GM21619 (cell line): ENCODE measurements around the gene OTOGL.

Experiments used
- ATAC-seq: cut with Tn5 transposase; IDR thresholded peaks from one replicate; pipeline ENCODE4 v1.9.1; 2021; ENCODE audit not compliant: unreplicated experiment

The OTOGL gene

DNA sequence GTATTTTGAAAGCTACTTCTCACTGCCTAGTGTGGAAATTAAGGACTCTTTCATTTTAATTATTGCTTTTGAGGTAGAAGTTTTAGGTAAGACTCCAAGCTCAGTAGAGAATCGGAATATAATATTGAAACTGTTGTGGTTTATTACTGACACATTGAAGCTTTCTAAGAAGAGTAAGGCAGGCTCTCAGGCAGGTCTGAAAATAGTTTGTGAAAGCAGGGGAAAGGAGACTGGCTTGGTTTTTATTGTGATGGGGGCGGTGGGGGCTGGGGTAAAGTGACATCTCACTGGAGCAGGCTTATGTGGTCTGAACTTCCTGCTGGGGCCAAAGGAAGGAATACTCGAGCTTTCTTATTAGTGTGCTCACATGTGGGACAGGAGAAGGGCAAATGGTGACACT lies 79.5 kb downstream of the OTOGL start:
- peak; percentile 87 for ATAC-seq

DNA sequence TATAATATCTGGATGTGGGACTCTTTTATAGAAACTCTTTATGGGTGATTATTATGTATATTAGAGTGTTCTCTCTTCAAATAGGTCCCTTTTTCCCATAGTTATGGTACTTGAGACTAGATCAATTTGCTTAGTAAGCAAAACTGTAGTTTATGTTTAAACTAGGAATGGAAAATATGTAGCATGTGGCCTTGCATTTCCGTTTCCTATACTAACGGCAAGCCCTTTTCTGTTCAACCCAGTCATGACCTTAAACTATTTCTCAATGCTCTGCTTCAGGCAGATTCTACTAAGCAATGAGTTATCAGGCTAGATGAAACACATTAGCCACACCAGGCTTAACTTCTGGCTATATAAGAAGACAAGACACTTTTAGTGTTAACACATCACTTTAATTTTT lies 84.6 kb downstream of the OTOGL start:
- no peak for ATAC-seq

DNA sequence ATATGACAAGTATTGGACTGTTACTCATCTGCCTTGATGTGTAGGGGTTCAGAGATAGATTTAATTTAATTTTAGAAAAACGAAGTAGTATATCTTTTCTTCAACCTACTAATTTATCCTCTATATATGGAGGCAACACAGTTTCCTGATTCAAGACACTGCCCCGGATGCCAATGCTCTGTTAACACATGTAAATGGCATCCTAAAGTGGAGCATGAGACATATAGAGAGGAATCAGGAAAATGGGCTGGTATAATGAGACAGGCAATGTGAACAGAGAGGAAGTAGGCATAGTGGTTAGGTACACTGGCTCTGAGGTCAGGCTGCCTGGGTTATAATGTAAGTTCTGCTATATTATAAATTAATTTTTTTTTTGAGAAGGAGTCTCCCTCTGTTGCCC lies 85.6 kb downstream of the OTOGL start:
- ATAC-seq, result no peak

DNA sequence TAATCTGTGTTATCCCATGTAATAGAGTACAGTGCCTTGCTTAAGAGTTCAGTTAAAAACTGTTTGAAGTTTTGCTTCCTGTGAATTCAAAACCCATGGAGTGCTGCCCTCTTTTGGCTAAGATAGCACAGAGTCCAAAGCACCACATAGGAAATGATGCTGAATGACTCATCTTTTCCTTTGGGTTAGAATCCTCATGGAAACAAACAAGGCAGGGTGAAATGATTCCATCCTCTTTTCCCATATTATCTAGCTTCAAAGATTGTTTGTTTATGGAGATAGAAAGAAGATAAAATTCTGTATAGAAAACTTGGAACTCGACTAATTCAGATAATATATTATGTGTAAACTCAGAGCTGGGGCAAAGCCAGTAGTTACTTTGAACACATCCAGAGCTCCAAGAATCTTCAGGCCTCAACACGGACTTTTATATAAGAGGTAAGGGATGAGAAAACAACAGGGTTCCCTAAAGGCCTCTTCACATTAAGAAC lies 87.4 kb downstream of the OTOGL start:
- peak; percentile 68 for ATAC-seq

- no peak for ATAC-seq
Measured at GRCh38 chr12:80187660-80188090, 88.3 kb downstream of the OTOGL start.

DNA sequence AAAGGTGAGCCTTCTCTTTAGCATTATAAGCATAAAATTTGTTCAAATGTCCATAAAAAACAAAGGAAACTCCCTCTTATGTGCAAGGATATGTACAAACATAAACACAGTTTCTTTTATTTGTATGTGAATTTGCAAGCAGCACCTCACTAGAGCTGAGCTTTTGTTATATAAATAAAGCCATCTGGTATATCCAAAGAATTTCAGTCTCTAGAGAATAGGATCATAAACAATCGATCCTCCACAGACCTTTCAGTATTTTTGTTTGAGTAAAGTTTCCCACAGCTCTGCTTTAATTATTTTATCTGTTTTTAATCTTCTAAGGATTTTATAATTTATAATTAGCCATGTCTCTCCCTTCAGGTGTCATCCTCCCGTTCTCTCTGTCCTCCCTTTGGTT lies 89.2 kb downstream of the OTOGL start:
- no peak for ATAC-seq

GRCh38 chr12:80189241-80189640 lies 89.9 kb downstream of the OTOGL start:
- no peak for ATAC-seq

DNA sequence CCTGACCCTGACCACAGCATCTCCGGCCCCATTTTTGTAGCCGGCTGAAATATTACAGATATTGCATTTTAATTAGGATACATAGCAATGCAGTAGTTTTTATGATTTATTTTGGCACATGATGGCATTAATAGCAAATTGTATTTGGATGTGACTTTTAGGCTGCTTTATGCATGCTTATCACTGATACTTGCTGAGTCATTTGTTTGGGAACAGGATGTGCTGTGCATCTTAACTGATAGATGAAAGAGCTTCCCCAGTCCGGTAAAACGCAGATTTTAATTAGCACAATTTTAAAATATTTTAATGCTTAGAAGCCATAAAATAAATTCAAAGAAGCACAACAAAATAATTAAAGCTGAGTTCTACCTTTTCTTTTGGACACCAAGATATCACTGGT lies 90.7 kb downstream of the OTOGL start:
- no peak for ATAC-seq

DNA sequence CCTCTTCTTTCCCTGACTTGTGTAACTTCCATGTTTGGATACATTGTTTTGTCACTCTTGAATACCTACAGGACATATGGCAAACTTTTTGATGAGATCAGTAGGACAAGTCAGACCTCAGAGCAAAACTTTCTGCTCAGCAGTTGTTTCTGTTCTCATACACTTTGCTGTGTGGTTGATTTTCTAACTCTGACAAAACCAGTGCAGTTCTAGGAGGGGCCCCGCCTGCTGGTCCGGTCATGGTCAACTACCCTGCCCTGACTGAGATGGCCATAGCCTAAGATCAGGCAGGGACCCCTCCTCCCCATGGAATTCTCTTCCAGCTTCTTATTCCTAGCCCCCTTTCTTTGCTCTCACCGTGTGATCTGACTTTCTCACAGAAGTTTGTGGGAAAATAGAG lies 92.8 kb downstream of the OTOGL start:
- ATAC-seq, result no peak

DNA sequence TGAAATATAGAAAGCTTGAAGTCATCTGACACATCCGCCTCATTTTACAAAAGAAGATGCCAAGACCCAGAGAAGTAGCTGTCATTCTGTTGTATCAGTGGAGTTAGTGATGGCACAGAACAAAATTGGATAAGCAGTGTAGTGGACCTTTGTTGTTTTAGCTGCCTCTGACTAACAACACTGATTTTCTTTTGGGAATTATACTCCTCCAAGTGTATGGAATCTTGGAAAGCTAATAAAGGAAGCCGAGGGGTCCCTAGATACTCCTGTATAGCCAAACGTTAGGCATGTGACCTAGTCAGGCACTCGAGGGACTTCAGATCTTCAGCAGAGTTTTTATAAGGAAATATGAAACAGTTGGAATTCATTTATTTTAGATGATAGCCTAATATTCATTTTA lies 94.5 kb downstream of the OTOGL start:
- ATAC-seq, result no peak

- ATAC-seq, result peak; percentile 66
Measured at GRCh38 chr12:80195074-80195726, 95.9 kb downstream of the OTOGL start.

- no peak for ATAC-seq
Measured at GRCh38 chr12:80195737-80196136, 96.4 kb downstream of the OTOGL start.

DNA sequence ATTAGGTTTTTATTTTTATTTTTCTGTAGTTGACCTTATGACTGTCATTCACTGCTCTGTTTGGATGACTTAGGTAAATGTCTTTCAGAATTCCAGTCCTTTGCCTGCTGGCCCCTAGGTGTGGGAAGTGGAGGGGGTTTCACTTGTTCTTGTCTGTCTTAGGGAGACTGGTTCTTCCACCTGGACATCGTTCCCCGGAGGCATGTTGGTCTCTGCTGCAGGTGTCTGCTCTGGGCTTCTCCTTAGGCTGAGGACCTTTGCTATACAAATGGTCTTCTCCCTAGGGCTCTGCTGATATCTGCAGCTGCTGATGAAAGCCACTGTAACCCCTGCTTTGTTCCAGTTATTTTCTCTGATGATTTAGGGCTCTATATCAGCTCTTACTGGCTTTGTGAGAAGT lies 97.1 kb downstream of the OTOGL start:
- ATAC-seq, result no peak

GRCh38 chr12:80198782-80199337 lies 99.5 kb downstream of the OTOGL start:
- ATAC-seq, result no peak

- ATAC-seq, result no peak
Measured at GRCh38 chr12:80199931-80200330, 100.6 kb downstream of the OTOGL start.

- ATAC-seq, result no peak
Measured at GRCh38 chr12:80200414-80200813, 101.1 kb downstream of the OTOGL start.

- no peak for ATAC-seq
Measured at GRCh38 chr12:80201908-80202307, 102.6 kb downstream of the OTOGL start.

DNA sequence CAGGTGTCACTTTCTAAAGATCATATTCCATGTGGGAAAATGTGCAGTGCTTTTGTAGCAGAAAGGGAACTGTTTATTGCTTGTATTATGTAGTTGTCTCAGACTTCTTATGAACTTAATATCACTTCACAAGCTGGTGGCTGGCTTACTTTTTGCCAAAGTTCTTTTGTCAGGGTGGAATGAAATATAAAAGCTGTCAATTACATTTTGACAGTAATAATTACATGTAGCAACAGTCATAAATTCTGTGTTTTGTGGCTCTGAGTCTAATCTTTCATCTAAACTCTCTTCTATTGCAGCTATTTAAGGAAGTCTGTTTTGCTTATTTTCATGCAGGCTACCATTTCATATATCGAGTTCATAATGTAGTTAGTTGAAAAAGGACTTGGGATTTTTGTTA lies 106.6 kb downstream of the OTOGL start:
- no peak for ATAC-seq

DNA sequence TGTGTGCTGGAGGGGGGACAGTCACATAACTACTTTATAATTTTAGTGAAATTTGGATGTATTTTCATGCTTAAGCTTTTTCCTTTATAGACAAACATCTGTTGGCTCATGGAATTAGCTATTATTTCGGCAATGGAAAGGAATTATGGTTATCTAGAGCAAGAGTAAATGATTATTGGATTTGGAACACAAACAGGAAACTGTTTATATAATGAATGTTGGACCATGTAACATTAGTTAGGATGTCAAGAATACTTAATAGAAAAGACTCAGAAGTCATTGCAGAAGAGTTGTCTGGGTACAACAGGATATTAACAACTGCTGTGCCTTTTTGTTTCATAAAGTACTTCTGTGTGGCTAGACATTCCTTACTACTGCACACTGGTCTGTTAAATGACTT lies 108.7 kb downstream of the OTOGL start:
- ATAC-seq, result no peak

GRCh38 chr12:80211671-80212070 lies 112.3 kb downstream of the OTOGL start:
- ATAC-seq, result no peak

- no peak for ATAC-seq
Measured at GRCh38 chr12:80212938-80213645, 113.8 kb downstream of the OTOGL start.

DNA sequence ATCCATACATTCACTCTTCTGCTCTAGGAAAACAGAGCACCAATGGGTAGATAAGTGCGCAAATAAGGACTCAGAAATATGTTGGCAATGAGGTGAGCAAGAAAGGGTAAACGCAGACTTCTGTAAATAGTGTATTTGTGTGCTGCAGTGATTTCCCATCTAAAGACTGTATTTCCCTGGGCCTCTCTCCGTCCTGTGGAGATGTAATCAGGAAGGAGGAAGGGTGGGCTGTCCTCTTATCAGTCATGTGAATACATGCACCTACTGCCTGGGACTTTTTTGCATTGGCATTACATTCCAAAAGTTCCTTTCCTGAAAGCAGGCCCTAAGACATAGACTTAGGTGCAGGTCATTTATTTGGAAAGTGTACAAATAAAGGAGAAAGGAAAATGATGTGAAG lies 114.5 kb downstream of the OTOGL start:
- no peak for ATAC-seq
